Stomach smooth muscle (tissue), 2 donors: Measurements from ENCODE around the gene ZNF205.
"Not testable (repeated sequence)": the region's sequence is repeated elsewhere in the genome, so short reads cannot be mapped to it uniquely, and the experiment has no call there.

Source experiments
- H3K27ac ChIP-seq: one replicate; pipeline ENCODE4 v1.7.0; 2013; ENCODE audit warnings: mild to moderate bottlenecking, low read length, inconsistent platforms
- H3K27me3 ChIP-seq, 2 donors: one replicate each; pipeline ENCODE4 v1.7.0; 2013; ENCODE audit warnings: low read length in 2 of 2; ENCODE audit not compliant: insufficient read depth in 2 of 2, control insufficient read depth in 1 of 2
- H3K36me3 ChIP-seq, 2 donors: one replicate each; pipeline ENCODE4 v1.7.0; 2013; ENCODE audit warnings: low read length in 2 of 2; ENCODE audit not compliant: control insufficient read depth in 2 of 2, insufficient read depth in 2 of 2
- H3K4me1 ChIP-seq: one replicate; pipeline ENCODE4 v1.7.0; 2013; ENCODE audit warnings: low read length; ENCODE audit not compliant: control insufficient read depth, insufficient read depth
- H3K4me3 ChIP-seq, 2 donors: one replicate each; pipeline ENCODE4 v1.7.0; 2013; ENCODE audit warnings: low read length in 2 of 2
- H3K9ac ChIP-seq, 2 donors: one replicate each; pipeline ENCODE4 v1.7.0; 2013; ENCODE audit warnings: low read length in 2 of 2, mild to moderate bottlenecking in 1 of 2
- H3K9me3 ChIP-seq, 2 donors: one replicate each; pipeline ENCODE4 v1.7.0; 2013; ENCODE audit warnings: low read length in 2 of 2; ENCODE audit not compliant: control insufficient read depth in 2 of 2
- donor health status: healthy.
- donor health status: Pancreatic carcinoma.

The ZNF205 gene

DNA sequence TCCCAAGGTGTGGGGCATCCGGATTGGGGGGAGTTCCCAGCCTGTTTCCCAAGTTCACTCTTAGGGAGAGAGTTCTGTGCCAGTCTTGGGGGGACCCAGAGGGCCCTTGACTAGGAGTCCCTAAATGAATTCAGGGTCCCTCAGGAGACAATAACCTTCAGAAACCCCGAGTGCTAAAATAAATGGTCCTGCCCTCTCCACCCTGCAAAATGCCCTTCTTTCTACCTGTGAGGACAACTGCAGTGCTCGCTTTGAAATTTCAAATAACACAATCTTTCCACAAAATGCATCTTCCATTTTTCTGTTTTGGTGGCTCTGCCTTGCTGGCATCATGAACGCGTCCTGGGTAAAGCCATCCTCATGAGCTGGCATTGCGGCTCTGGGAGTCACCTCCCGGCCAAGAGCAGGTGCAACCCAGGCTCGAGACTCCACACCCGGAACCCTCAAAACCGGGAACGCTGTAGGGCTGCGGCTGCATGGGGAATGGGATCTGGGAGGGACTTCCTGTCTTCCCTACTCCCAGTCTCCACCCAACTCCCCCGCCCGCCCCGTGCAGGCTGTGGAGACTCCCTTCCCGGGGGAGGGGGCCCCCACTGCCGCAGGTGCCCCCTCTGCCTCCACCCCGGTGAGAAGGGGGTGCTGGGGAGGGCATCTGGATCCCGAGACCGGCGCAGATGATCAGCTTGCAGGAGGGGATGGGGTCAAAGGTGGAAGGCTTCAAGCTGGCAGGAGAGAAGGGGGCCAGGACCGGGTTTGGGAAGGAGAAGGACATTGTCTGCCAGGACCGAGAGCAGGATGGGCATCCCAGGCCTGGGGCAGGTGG lies at the start of gene ZNF205:
ZNF205 (plus strand) TSS at position 529 of the 823 bp plus-strand sequence. CDS start 845 bp downstream, outside the sequence.
- Histone ChIP-seq H3K9ac (peak within 1 kb of the TSS; percentile 75 to 78), H3K36me3 (peaks cover 12 to 14% of the 10 kb centered on the region in 2 donors), H3K4me1 (peaks cover 30% of the 10 kb centered on the region), H3K27ac (no peak within 1 kb of the TSS), H3K27me3 (no peaks in the 10 kb centered on the region), H3K9me3 (no peaks in the 10 kb centered on the region), H3K4me3 (peak within 1 kb of the TSS; percentile 72 to 95)

DNA sequence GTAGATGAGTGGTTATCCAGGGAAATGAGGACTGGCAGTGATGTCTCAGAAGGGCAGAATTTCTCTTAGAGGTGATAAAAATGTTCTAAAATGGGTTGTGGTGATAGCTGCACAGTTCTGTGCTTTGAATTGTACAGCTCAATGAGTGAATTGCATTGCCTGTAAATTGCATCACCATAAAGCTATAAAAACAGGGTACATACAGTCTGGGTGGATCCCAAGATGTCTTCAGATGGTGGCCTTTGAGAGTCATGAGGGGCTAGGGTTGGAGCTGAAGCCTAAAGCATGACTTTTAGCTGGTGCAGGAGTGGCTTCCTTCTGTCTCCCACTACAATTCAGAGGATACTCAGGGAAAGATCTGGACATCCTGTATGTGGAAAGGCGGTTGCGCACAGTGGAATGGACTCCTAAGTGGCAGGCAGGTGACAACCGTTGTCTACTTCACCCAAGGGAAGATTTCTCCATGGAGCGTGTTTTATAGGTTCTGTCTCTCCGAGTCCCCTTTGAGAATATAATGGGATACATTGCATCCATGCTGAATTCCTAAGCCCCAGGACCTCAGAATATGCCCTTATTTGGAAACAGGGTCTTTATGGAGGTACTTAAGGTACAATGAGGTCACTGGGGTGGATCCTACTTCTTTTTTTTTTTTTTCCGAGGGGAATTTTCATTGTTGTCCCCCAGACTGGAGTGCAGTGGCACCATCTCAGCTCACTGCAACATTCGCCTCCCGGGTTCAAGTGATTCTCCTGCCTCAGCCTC lies 48.6 kb upstream of the ZNF205 start:
- H3K9me3 ChIP-seq = no peaks in the 10 kb centered on the region
- no peak overlapping the region for H3K4me3 ChIP-seq
- H3K27me3 ChIP-seq = peaks cover 2 to 3% of the 10 kb centered on the region in 2 donors
- H3K9ac ChIP-seq = no peak overlapping the region
- no peaks in the 10 kb centered on the region for H3K36me3 ChIP-seq
- no peak overlapping the region for H3K27ac ChIP-seq
- H3K4me1 ChIP-seq = peaks cover 24% of the 10 kb centered on the region

DNA sequence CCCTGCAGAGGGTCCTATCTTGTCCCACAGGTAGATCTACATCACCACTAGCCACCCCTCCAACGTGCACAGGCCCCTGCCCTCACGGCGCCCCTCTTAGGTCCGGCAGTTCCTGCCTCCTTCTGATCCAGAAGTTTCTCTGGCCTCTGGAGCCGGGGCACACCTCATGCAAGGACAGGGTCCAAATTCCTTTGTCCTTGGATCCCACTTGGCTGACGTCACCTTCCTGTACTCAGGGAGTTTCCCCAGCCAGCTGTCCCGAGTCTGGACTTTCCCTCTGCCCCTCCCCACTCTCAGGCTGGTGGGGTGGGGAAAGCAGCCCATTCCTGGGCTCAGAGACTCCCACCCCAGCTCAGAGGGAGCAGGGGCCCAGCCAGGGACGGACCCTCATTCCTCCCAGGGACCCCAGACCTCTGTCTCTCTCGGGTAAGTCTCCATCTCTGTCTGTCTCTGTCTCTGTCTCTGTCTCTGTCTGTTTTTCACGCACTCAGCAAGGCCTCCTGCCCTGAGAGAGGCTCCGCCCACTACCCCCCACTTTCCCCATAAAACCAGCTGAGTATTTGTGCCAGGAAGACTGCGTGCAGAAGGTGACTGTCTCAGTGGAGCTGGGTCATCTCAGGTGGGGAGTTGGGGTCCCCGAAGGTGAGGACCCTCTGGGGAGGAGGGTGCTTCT lies 47.2 kb upstream of the ZNF205 start, which contains the start of gene IL32:
IL32 (plus strand) TSS at position 572 of the 673 bp plus-strand sequence. CDS start 172 bp downstream, outside the sequence.
- no peaks in the 10 kb centered on the region for H3K36me3 ChIP-seq
- peak within 1 kb of the TSS; percentile 22 to 71 for H3K4me3 ChIP-seq
- peaks cover 15% of the 10 kb centered on the region for H3K4me1 ChIP-seq
- no peaks in the 10 kb centered on the region for H3K9me3 ChIP-seq
- peak within 1 kb of the TSS; percentile 46 for H3K27ac ChIP-seq
- peak within 1 kb of the TSS; percentile 22 to 62 for H3K9ac ChIP-seq
- H3K27me3 ChIP-seq = peaks cover 0 to 3% of the 10 kb centered on the region in 2 donors

- peak overlapping the region; percentile 46 for H3K27ac ChIP-seq
- peaks cover 13% of the 10 kb centered on the region for H3K4me1 ChIP-seq
- H3K9ac ChIP-seq = peak overlapping the region; percentile 22 to 62
- peak overlapping the region; percentile 22 to 71 for H3K4me3 ChIP-seq
- no peaks in the 10 kb centered on the region for H3K36me3 ChIP-seq
- peaks cover 0 to 3% of the 10 kb centered on the region in 2 donors for H3K27me3 ChIP-seq
- H3K9me3 ChIP-seq = no peaks in the 10 kb centered on the region
These were observed 46.5 kb upstream of the ZNF205 start for GRCh38 chr16:3065742-3066439.

- peaks cover 13% of the 10 kb centered on the region for H3K4me1 ChIP-seq
- no peak overlapping the region for H3K27ac ChIP-seq
- H3K9ac ChIP-seq = peak overlapping the region in 1 of 2 donors; percentile 22
- H3K27me3 ChIP-seq = peaks cover 0 to 3% of the 10 kb centered on the region in 2 donors
- no peaks in the 10 kb centered on the region for H3K9me3 ChIP-seq
- no peaks in the 10 kb centered on the region for H3K36me3 ChIP-seq
- H3K4me3 ChIP-seq = peak overlapping the region; percentile 22 to 71
These were observed 46.0 kb upstream of the ZNF205 start for GRCh38 chr16:3066440-3066748.

GRCh38 chr16:3068487-3068886 lies 43.9 kb upstream of the ZNF205 start:
- no peak overlapping the region for H3K9ac ChIP-seq
- H3K9me3 ChIP-seq = no peaks in the 10 kb centered on the region
- H3K4me3 ChIP-seq = no peak overlapping the region
- no peak overlapping the region for H3K27ac ChIP-seq
- peaks cover 0 to 4% of the 10 kb centered on the region in 2 donors for H3K27me3 ChIP-seq
- H3K4me1 ChIP-seq = peaks cover 13% of the 10 kb centered on the region
- no peaks in the 10 kb centered on the region for H3K36me3 ChIP-seq

DNA sequence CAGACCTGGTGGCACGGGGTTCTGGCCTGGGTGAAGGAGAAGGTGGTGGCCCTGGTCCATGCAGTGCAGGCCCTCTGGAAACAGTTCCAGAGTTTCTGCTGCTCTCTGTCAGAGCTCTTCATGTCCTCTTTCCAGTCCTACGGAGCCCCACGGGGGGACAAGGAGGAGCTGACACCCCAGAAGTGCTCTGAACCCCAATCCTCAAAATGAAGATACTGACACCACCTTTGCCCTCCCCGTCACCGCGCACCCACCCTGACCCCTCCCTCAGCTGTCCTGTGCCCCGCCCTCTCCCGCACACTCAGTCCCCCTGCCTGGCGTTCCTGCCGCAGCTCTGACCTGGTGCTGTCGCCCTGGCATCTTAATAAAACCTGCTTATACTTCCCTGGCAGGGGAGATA lies 43.2 kb upstream of the ZNF205 start:
- H3K4me3 ChIP-seq, H3K9ac ChIP-seq, H3K27me3 ChIP-seq, H3K9me3 ChIP-seq, H3K36me3 ChIP-seq, H3K27ac ChIP-seq: not testable (repeated sequence)
- H3K4me1 ChIP-seq = peaks cover 13% of the 10 kb centered on the region

DNA sequence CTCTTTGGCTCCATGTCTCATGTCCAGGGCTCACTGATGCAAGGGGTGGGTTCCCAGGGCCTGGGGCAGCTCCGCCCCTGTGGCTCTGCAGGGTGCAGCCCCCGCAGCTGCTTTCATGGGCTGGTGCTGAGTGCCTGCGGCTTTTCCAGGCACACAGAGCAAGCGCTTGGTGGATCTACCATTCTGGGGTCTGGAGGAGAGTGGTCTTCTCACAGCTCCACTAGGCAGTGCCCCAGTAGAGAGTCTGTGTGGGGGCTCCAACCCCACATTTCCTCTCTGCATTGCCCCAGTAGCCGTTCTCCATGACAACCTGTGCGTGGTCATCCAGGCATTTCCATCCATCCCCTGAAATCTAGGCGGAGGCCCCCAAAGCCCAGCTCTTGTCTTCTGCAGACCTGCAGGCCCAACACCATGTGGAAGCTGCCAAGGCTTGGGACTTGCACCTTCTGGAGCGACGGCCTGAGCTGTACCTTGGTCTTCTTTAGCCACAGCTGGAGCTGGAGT lies 41.7 kb upstream of the ZNF205 start:
- Histone ChIP-seq H3K9me3 (no peaks in the 10 kb centered on the region), H3K4me1 (peaks cover 3% of the 10 kb centered on the region), H3K27me3 (peaks cover 0 to 8% of the 10 kb centered on the region in 2 donors), H3K4me3 (no peak overlapping the region), H3K27ac (no peak overlapping the region), H3K36me3 (no peaks in the 10 kb centered on the region), H3K9ac (no peak overlapping the region)

GRCh38 chr16:3071655-3072054 lies 40.7 kb upstream of the ZNF205 start:
- Histone ChIP-seq H3K9me3 (no peaks in the 10 kb centered on the region), H3K4me1 (no peaks in the 10 kb centered on the region), H3K4me3 (no peak overlapping the region), H3K36me3 (no peaks in the 10 kb centered on the region), H3K27ac (no peak overlapping the region), H3K27me3 (peaks cover 0 to 8% of the 10 kb centered on the region in 2 donors), H3K9ac (no peak overlapping the region)

- H3K27ac ChIP-seq, H3K27me3 ChIP-seq, H3K9me3 ChIP-seq, H3K9ac ChIP-seq, H3K4me1 ChIP-seq, H3K4me3 ChIP-seq, H3K36me3 ChIP-seq: not testable (repeated sequence)
These were observed 40.2 kb upstream of the ZNF205 start for GRCh38 chr16:3072148-3072547.
